Natural killer cell (primary cell): Measurements from ENCODE around the gene POU2F1. TPM values are rescaled to one million over a fixed set of nuclear protein-coding genes. Genes with fewer than 3 reads are reported as not detected.

Experiments
- ATAC-seq, 3 donors: fragments of 150-1000 bp in 2 of 3; fragments of 200-7000 bp in 1 of 3; cut with Tn5 transposase; 1 replicate in 1 of 3; 2 replicates in 2 of 3; pipeline ENCODE4 v1.10.0; 2021; ENCODE audit warnings: mild to moderate bottlenecking in 2 of 3, moderate library complexity in 2 of 3
- DNase-seq, 2 donors: peaks; one replicate each; pipeline versions ENCODE4 v3.0.0 to v3.0.0-alpha.2; 2013 to 2021; ENCODE audit warnings: mixed read lengths in 1 of 2
- H3K27ac ChIP-seq: one replicate; pipeline ENCODE4 v1.5.1; 2013; ENCODE audit warnings: mild to moderate bottlenecking, low read length
- H3K27me3 ChIP-seq: one replicate; pipeline ENCODE4 v1.6.1; 2013; ENCODE audit warnings: low read length; ENCODE audit not compliant: control insufficient read depth, insufficient read depth
- H3K36me3 ChIP-seq: one replicate; pipeline ENCODE4 v1.6.1; 2013; ENCODE audit warnings: low read length; ENCODE audit not compliant: control insufficient read depth, insufficient read depth
- H3K4me1 ChIP-seq: one replicate; pipeline ENCODE4 v1.6.1; 2013; ENCODE audit warnings: low read length; ENCODE audit not compliant: control insufficient read depth, insufficient read depth
- H3K4me3 ChIP-seq: one replicate; pipeline ENCODE4 v1.5.1; 2013; ENCODE audit warnings: low read length
- H3K9me3 ChIP-seq: one replicate; pipeline ENCODE4 v1.6.1; 2013; ENCODE audit warnings: low read length; ENCODE audit not compliant: control insufficient read depth, insufficient read depth
- H3K27ac Mint-ChIP-seq, 2 donors: one replicate each; pipeline ENCODE4 v1.8.0; 2022; ENCODE audit warnings: mild to moderate bottlenecking in 2 of 2, mixed read lengths in 2 of 2, moderate library complexity in 1 of 2
- H3K27me3 Mint-ChIP-seq, 2 donors: one replicate each; pipeline ENCODE4 v1.8.0; 2022; ENCODE audit warnings: low read depth in 2 of 2, mixed read lengths in 2 of 2
- H3K36me3 Mint-ChIP-seq: one replicate; pipeline ENCODE4 v1.8.0; 2022; ENCODE audit warnings: mixed read lengths
- H3K4me1 Mint-ChIP-seq, 2 donors: one replicate each; pipeline ENCODE4 v1.8.0; 2022; ENCODE audit warnings: mixed read lengths in 2 of 2
- H3K4me3 Mint-ChIP-seq: one replicate; pipeline ENCODE4 v1.8.0; 2022; ENCODE audit warnings: mild to moderate bottlenecking, moderate library complexity, mixed read lengths
- H3K9me3 Mint-ChIP-seq, 2 donors: one replicate each; pipeline ENCODE4 v1.8.0; 2022; ENCODE audit warnings: mixed read lengths in 2 of 2
- WGBS: methylation state at CpG from one replicate; pipeline ENCODE4 v1.1.7; 2013; ENCODE audit warnings: missing lambda C conversion rate; ENCODE audit not compliant: insufficient coverage; 5-methylcytosine and 5-hydroxymethylcytosine counted together
- intact Hi-C: fragments of 100-400 bp; cut with micrococcal nuclease; formaldehyde crosslinking; loops from one replicate; pipeline ENCODE4 v1.14.2; 2022
- total RNA-seq, 4 donors: library from RNA; stranded (reverse); fragments of 120-200 nt in 1 of 4; gene quantifications; one replicate each; pipeline versions ENCODE4 v1.2.3 to v1.2.4, GENCODE V29; 2013 to 2022
- TF ChIP-seq, protein P1 (sequence below): fragments of 200-600 bp; IDR thresholded peaks from one replicate; pipeline ENCODE4 v1.8.0; 2022; ENCODE audit warnings: antibody characterized with exemption

The POU2F1 gene
- total RNA-seq, 3 donors from 2014 or later (not counting 1 experiment from before 2014, with no cell fraction given) = 39.8 to 44.6 (median 40.9) TPM

DNA sequence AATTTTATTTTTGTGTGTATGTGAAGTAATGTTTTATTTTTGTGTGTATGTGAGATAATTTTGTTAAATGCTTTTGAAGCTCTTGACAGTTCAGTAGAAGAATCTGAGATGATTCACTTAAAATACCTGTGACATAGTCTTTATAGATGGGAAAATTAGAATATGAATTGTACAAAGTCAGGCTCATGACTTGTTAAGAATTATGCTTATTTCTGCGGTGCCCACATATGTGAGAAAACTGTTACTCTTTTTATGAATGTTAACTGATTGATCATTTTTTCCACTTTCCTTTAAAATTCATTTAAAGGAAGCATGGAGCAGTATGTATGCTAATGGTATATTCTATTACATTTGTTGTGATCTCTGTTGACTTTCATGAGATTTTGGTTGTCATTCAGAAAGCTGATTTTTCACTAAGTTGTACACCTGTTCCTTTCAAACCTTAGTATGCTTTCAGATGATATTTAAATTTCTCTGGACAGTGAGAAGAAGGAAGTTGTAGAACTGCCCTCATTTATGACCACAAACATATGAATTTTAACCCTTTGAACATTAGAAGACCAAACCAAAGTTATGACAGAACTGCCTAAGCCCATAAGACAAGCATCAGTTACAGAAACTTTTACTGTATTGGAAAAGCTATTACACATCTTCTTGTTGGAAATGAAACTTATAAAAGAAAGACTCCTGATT lies 110.1 kb downstream of the POU2F1 start:
- H3K36me3 ChIP-seq = no peaks in the 10 kb centered on the region
- no peak overlapping the region for H3K4me3 Mint-ChIP-seq
- H3K27ac Mint-ChIP-seq = peak overlapping the region in 1 of 2 donors; percentile 41
- H3K4me3 ChIP-seq = no peak overlapping the region
- no peaks in the 10 kb centered on the region for H3K36me3 Mint-ChIP-seq
- TF ChIP-seq, protein P1, sequence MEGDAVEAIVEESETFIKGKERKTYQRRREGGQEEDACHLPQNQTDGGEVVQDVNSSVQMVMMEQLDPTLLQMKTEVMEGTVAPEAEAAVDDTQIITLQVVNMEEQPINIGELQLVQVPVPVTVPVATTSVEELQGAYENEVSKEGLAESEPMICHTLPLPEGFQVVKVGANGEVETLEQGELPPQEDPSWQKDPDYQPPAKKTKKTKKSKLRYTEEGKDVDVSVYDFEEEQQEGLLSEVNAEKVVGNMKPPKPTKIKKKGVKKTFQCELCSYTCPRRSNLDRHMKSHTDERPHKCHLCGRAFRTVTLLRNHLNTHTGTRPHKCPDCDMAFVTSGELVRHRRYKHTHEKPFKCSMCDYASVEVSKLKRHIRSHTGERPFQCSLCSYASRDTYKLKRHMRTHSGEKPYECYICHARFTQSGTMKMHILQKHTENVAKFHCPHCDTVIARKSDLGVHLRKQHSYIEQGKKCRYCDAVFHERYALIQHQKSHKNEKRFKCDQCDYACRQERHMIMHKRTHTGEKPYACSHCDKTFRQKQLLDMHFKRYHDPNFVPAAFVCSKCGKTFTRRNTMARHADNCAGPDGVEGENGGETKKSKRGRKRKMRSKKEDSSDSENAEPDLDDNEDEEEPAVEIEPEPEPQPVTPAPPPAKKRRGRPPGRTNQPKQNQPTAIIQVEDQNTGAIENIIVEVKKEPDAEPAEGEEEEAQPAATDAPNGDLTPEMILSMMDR = no peak
- H3K27me3 Mint-ChIP-seq = no peaks in the 10 kb centered on the region
- H3K9me3 ChIP-seq = no peaks in the 10 kb centered on the region
- ATAC-seq = no peak
- H3K4me1 ChIP-seq = no peaks in the 10 kb centered on the region
- DNase-seq = no peak
- peaks cover 26 to 27% of the 10 kb centered on the region in 2 donors for H3K4me1 Mint-ChIP-seq
- H3K9me3 Mint-ChIP-seq = no peaks in the 10 kb centered on the region
- peak overlapping the region; percentile 14 for H3K27ac ChIP-seq
- no CpG with 5 or more reads among the region's 1 CpG for WGBS
- H3K27me3 ChIP-seq = no peaks in the 10 kb centered on the region
- intact Hi-C loops = no loop called here

DNA sequence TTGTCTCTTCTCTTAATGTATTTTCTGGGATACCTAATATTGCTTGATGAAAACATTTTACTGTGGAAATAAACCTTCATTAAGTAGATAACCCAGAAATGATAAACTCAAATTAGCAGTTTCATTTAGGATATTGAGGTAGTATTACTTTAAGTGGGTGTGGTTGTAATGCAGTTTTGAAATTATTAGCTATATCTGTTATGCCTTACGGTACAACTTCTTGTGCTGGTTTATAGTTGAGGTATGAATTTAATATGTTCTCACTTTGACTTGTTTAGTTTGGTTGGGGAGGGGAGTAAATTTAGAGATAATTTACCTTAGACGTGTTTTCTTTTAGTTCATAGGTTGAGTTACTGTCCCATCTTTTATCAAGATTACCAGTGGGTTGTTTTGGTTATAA lies 111.0 kb downstream of the POU2F1 start:
- no peak for ATAC-seq

GRCh38 chr1:167332503-167332902 lies 111.8 kb downstream of the POU2F1 start:
- intact Hi-C loops = no loop called here
- H3K27ac ChIP-seq = no peak overlapping the region

More for the DNA sequence above, 111.0 kb downstream of the POU2F1 start:
- Histone ChIP-seq H3K9me3 (no peaks in the 10 kb centered on the region), H3K4me3 (peak overlapping the region; percentile 7), H3K27ac (no peak overlapping the region), H3K27me3 (no peaks in the 10 kb centered on the region), H3K4me1 (no peaks in the 10 kb centered on the region), H3K36me3 (no peaks in the 10 kb centered on the region)
- DNase-seq = no peak
- intact Hi-C loops = no loop called here
- Mint-ChIP-seq H3K9me3 (no peaks in the 10 kb centered on the region), H3K4me3 (no peak overlapping the region), H3K36me3 (no peaks in the 10 kb centered on the region), H3K27ac (no peak overlapping the region), H3K27me3 (no peaks in the 10 kb centered on the region), H3K4me1 (peaks cover 26 to 27% of the 10 kb centered on the region in 2 donors)
- WGBS = 44% methylated on average over 1 of the region's 2 CpGs
- TF ChIP-seq, protein P1 = no peak

More at GRCh38 chr1:167332503-167332902, 111.8 kb downstream of the POU2F1 start:
- WGBS = 50% methylated on average over 1 of the region's 1 CpG
- Mint-ChIP-seq H3K9me3 (no peaks in the 10 kb centered on the region), H3K36me3 (no peaks in the 10 kb centered on the region), H3K4me3 (no peak overlapping the region), H3K27ac (no peak overlapping the region), H3K27me3 (no peaks in the 10 kb centered on the region), H3K4me1 (peaks cover 26 to 32% of the 10 kb centered on the region in 2 donors)
- no peaks in the 10 kb centered on the region for H3K27me3 ChIP-seq
- DNase-seq = no peak
- H3K4me1 ChIP-seq = no peaks in the 10 kb centered on the region
- H3K4me3 ChIP-seq = no peak overlapping the region
- H3K9me3 ChIP-seq = no peaks in the 10 kb centered on the region
- no peak for ATAC-seq
- H3K36me3 ChIP-seq = no peaks in the 10 kb centered on the region
- TF ChIP-seq, protein P1 = no peak
